AG04449 (cell line): ENCODE data around the gene RFWD3.

Source experiments
- CTCF ChIA-PET: fragments of 350-600 bp; formaldehyde crosslinking; extraction: SDS; loops from one replicate; lab custom pipeline; 2021; ENCODE audit warnings: antibody characterized with exemption; lab: Yijun Ruan, JAX
- POLR2A ChIA-PET: fragments of 400-600, 350-600 bp; formaldehyde crosslinking; extraction: SDS; loops from one replicate; lab custom pipeline; 2020; ENCODE audit warnings: antibody characterized with exemption, inconsistent platforms; lab: Yijun Ruan, JAX
- DNase-seq: peaks from one replicate; pipeline ENCODE4 v3.0.0-alpha.2; 2010; ENCODE audit warnings: low read depth, low spot score
- H3K4me3 ChIP-seq: 2 replicates; pipeline ENCODE4 v1.5.1; 2011; ENCODE audit warnings: low read depth, mild to moderate bottlenecking, control low read depth, low read length
- TF ChIP-seq, protein P1 (sequence below): IDR thresholded peaks from one replicate; pipeline ENCODE4 v1.5.1; 2011; ENCODE audit warnings: mild to moderate bottlenecking, moderate library complexity, low read length, control low read depth, inconsistent platforms; ENCODE audit not compliant: insufficient read depth; ENCODE audit errors: missing control alignments

The RFWD3 gene

GRCh38 chr16:74622005-74622404 lies 44.7 kb downstream of the RFWD3 start:
- CTCF ChIA-PET, result interaction anchor here (0.7 to 1.7 kb wide), 25 partner anchors 8 to 534 kb away, joined by 3 to 18 read pairs (median 5); no protein-coding TSS in a partner anchor
- no peak overlapping the region for H3K4me3 ChIP-seq
- no peak for DNase-seq
- POLR2A ChIA-PET, result no interaction called here
- TF ChIP-seq, protein P1, sequence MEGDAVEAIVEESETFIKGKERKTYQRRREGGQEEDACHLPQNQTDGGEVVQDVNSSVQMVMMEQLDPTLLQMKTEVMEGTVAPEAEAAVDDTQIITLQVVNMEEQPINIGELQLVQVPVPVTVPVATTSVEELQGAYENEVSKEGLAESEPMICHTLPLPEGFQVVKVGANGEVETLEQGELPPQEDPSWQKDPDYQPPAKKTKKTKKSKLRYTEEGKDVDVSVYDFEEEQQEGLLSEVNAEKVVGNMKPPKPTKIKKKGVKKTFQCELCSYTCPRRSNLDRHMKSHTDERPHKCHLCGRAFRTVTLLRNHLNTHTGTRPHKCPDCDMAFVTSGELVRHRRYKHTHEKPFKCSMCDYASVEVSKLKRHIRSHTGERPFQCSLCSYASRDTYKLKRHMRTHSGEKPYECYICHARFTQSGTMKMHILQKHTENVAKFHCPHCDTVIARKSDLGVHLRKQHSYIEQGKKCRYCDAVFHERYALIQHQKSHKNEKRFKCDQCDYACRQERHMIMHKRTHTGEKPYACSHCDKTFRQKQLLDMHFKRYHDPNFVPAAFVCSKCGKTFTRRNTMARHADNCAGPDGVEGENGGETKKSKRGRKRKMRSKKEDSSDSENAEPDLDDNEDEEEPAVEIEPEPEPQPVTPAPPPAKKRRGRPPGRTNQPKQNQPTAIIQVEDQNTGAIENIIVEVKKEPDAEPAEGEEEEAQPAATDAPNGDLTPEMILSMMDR, result no peak

GRCh38 chr16:74617206-74617788 lies 49.4 kb downstream of the RFWD3 start:
- DNase-seq, result no peak
- CTCF ChIA-PET, result interaction anchor here (1.1 to 1.5 kb wide), 2 partner anchors 9 to 155 kb away, joined by 3 to 9 read pairs; no protein-coding TSS in a partner anchor
- TF ChIP-seq, protein P1, result no peak
- POLR2A ChIA-PET, result interaction anchor here (2.2 kb wide), 1 partner anchor 11 kb away, joined by 6 read pairs; the partner anchor contains the start of gene GLG1
- no peak overlapping the region for H3K4me3 ChIP-seq

- DNase-seq, result no peak
- POLR2A ChIA-PET, result no interaction called here
- H3K4me3 ChIP-seq, result no peak overlapping the region
- TF ChIP-seq, protein P1, result no peak
- CTCF ChIA-PET, result interaction anchor here (1.8 kb wide), 2 partner anchors 11 to 13 kb away, joined by 9 to 10 read pairs; no protein-coding TSS in a partner anchor
Observed at GRCh38 chr16:74611721-74612120, 55.0 kb downstream of the RFWD3 start.

DNA sequence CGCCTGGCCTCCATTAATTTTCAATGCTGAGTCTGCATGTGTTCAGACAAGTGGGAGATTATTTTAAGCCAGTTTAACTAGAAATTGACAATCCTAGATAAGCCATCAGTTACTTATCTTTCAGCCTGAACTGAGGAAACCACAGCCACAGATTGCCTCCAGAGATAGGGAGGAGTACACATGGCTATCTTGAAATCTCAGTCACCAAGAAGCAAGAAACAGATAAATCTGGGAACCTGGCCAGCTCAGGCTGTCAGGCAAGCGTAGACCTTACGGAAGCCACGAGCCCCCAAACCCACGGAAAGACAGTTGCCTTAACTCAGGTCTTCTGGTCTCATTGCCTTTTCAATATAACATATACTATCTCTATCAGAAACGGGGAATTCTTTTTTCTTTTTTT lies 57.7 kb downstream of the RFWD3 start:
- DNase-seq, result no peak
- TF ChIP-seq, protein P1, result no peak
- CTCF ChIA-PET, result interaction anchor here (0.7 to 1.3 kb wide), 2 partner anchors 11 to 14 kb away, joined by 3 to 10 read pairs; no protein-coding TSS in a partner anchor
- POLR2A ChIA-PET, result no interaction called here
- no peak overlapping the region for H3K4me3 ChIP-seq

- CTCF ChIA-PET, result interaction anchor here (0.6 to 1.3 kb wide), 4 partner anchors 12 to 302 kb away, joined by 3 to 10 read pairs (median 4); no protein-coding TSS in a partner anchor
- H3K4me3 ChIP-seq, result no peak overlapping the region
- no peak for DNase-seq
- TF ChIP-seq, protein P1, result no peak
- POLR2A ChIA-PET, result no interaction called here
Observed at GRCh38 chr16:74608381-74608780, 58.3 kb downstream of the RFWD3 start.

DNA sequence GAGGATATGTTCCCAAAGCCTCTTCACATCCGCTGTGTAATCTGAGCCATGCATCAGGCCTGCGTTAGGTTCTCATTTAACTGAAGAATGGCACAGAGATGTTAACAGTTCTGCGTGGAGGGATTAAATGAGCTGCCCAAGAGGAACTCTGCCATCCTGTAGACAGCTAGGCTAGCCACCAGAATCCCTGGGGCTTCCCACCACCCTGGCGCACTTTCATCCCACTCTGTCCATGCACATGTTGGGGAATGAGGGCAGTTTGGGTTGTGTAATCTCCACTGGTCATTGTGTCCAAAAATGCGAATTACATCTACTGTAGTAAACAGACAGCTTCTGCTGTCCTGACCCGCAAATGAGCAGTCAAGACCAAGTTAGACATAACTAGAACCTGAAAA lies 58.7 kb downstream of the RFWD3 start:
- peak overlapping the region; percentile 12; the same call in 1 of the 2 replicates for H3K4me3 ChIP-seq

More for the DNA sequence above, 58.7 kb downstream of the RFWD3 start:
- TF ChIP-seq, protein P1, result no peak
- ChIA-PET POLR2A (no interaction called here), CTCF (interaction anchor here (0.6 to 1.3 kb wide), 4 partner anchors 12 to 302 kb away, joined by 3 to 10 read pairs (median 4); no protein-coding TSS in a partner anchor)
- DNase-seq, result no peak
